8988T (cell line): ENCODE results near the gene FASTK.

Experiments
- DNase-seq: peaks from one replicate; pipeline ENCODE4 v3.0.0; 2011

The FASTK gene

GRCh38 chr7:151116603-151117440, 36.2 kb upstream of the FASTK start:
- no peak for DNase-seq

- peak; percentile 92 for DNase-seq
These were observed 35.3 kb upstream of the FASTK start for GRCh38 chr7:151115836-151116418.

- no peak for DNase-seq
These were observed 34.7 kb upstream of the FASTK start for GRCh38 chr7:151115121-151115835.

GRCh38 chr7:151114151-151115090, 33.8 kb upstream of the FASTK start:
- DNase-seq, result no peak

- peak; percentile 93 for DNase-seq
These were observed 32.9 kb upstream of the FASTK start for GRCh38 chr7:151113344-151114150.

- DNase-seq, result peak; percentile 93
These were observed 30.5 kb upstream of the FASTK start for GRCh38 chr7:151110941-151111645.

- DNase-seq, result no peak
These were observed 29.8 kb upstream of the FASTK start for GRCh38 chr7:151110236-151110940.

- DNase-seq, result no peak
These were observed 28.8 kb upstream of the FASTK start for GRCh38 chr7:151109094-151110048.

- no peak for DNase-seq
These were observed 27.3 kb upstream of the FASTK start for GRCh38 chr7:151107882-151108281.

GRCh38 chr7:151104411-151105235, 24.0 kb upstream of the FASTK start:
- DNase-seq, result no peak

GRCh38 chr7:151103973-151104372, 23.4 kb upstream of the FASTK start:
- no peak for DNase-seq

GRCh38 chr7:151102991-151103390, 22.4 kb upstream of the FASTK start:
- DNase-seq, result no peak

GRCh38 chr7:151101621-151102396, 21.2 kb upstream of the FASTK start:
- DNase-seq, result no peak

- DNase-seq, result no peak
These were observed 20.3 kb upstream of the FASTK start for GRCh38 chr7:151100921-151101320.

- no peak for DNase-seq
These were observed 19.0 kb upstream of the FASTK start for GRCh38 chr7:151099486-151100211.

- no peak for DNase-seq
These were observed 15.3 kb upstream of the FASTK start for GRCh38 chr7:151095828-151096475.
